Stimulated activated CD4-positive, alpha-beta T cell treated with anti-CD3 and anti-CD28 coated beads, TNF-alpha, amount 100 ng/mL, for 24 hours (primary cell): ENCODE data around the gene HOXC12.

Experiments
- DNase-seq, 3 experiments: peaks; one replicate each; pipeline ENCODE4 v3.0.0-alpha.2; 2020; ENCODE audit warnings: low read depth in 3 of 3

HOXC12 gene

GRCh38 chr12:53954694-53955035 is at the start of gene HOXC12:
Gene HOXC12, plus strand, starts transcription at chr12:53954903. Its CDS starts 27 bp downstream, at chr12:53954930.
- no peak for DNase-seq

DNA sequence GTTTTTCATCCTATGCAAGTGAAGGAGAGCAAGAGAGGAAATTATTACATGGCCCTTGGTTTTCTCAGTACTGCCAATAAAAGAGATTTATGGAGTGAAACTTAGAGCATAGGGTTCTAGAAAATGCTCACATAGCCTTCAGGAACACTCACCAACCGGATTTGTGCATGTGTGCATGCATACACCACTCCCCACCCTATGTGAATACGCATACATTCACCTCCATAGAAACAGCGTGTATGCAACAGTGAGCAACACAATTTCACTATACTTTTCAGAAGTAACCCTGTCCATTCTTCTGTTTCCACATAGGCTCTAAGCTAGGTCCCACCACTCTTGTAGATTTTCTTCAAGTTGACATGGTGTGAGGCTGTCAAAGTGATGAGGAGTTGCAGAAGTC is 47.6 kb upstream of the HOXC12 start:
- DNase-seq = no peak

- DNase-seq = no peak
Measured at GRCh38 chr12:53916788-53917655, 37.7 kb upstream of the HOXC12 start.

GRCh38 chr12:53924521-53925405 is 29.9 kb upstream of the HOXC12 start:
- no peak for DNase-seq

DNA sequence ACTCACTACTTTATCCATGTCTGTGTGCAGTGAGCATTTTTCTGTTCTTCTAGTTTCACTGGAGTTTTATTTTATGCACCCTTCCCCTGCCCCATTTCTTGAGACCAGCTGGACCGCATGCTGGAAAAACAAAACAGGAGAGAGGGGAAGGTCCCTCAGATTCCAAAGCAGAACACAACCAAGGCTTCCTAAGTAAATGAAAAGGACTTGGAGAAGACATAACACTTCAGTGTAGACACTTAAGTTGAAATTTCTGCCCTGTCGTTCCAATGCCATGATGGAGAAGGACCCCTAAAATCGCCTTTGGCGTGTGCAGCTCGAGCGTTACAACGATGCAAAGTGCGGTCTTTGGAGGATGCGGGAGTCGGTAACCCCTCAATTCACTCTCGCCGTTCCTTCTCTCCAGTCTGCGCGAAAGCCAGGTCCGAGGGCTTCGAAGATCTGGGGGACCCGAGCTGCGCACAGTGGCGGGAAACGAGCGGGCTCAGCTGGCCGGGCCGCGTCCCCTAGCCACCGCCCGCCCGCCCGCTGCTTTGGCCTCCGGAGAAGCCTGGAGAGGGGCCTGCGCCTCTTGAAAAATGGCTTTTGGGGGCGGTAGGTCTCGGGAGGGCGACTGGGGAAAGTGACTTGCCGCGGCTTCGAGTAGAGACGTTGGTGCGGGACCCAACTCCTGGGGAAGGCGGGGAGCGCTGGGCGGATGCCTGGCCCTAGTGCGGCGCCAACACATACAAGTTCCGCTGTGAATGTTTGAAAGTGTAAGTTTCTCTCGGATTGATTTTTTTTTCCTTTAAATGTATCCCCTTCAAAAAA is 27.3 kb upstream of the HOXC12 start:
- DNase-seq = no peak

DNA sequence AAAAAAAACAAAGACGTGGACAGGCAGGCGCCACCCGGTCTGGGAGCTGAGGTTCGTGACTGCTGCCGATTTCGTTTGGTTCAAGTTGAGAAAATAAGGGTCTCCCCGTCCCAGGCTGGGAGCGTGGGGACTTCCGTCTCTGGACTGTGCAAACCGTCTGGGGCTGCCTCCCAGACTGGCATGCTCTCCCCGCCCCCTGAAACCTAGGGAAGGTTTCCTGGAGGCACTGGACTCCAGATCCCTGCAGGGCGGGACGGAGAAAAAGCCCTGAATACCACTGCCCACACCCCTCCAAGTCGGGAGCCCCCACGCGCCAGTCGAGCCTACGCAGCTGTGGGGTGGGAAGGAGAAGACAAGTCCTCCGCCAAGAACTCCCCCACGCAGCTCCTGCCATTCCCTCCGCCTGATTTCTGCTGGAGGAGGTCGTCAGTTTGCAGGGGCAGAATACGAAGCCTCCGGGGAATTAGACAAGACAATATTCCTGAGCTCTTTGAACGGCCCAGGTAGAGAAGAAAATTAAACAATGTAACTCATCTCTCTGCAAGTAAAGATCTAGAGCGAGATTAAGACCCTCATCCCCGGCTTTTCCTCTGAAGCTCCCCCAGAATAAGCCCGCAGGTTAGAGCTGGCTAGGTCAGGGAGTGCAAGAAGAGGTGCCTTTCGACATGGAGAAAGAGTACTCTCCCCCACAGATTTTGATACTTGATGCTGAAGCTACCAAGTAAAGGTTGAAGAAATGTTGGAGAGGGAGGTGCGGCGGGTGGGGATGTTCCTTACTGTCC is 26.5 kb upstream of the HOXC12 start:
- DNase-seq = no peak

GRCh38 chr12:53929527-53929926 is 25.2 kb upstream of the HOXC12 start:
- no peak for DNase-seq

DNA sequence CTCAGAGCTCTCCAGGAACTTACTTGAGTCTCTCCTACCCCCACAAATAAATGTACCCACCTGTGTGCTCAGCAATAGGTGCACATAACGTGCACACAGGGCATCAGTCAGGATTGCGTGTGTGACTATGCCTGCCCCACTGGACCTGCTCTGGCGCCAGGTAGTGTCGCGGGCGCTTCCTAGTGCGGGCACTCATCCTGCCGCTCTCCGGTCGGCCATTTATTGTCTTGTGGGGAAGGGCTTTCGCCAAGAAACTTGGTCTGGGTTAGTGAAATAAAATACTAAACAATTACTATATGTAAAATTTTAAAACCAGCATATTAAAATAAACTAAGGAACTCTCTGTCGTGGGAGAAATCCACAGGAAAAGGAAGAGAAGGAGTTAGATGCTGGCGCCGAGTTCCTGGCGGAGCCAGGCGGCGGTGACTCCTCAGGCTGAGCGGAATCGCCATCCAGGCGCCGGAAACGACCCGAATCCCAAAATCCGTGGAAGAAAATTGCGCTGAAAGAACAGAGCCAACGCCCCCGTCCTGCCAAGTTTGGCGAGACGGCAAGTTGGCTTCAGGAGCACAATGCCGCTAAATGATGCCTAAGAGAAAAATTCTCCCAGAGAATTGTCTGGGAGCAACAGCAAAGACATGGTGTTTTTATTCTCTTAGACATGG is 24.0 kb upstream of the HOXC12 start:
- no peak for DNase-seq

- no peak for DNase-seq
Measured at GRCh38 chr12:53931844-53932581, 22.7 kb upstream of the HOXC12 start.

DNA sequence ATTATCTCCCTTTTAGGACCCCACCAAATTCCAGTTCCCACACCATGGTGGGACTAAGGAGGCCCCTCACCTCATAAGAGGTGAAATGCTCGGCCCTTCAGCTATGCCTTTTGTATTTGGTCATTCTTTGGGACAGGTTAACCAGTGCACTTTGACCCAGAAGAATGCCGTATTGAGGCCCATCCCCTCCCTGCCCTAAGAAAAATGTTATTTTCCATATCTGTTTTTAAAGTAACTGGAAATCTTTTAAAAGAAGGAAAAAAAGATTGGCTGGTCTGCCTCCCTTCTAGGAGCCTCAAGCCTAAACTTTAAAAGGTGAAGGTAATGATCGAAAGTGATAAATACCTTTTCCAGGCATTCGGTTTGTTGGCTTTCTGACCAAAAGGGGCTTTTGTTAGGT is 21.8 kb upstream of the HOXC12 start:
- no peak for DNase-seq

GRCh38 chr12:53935383-53936341 is 19.0 kb upstream of the HOXC12 start:
- DNase-seq = no peak

DNA sequence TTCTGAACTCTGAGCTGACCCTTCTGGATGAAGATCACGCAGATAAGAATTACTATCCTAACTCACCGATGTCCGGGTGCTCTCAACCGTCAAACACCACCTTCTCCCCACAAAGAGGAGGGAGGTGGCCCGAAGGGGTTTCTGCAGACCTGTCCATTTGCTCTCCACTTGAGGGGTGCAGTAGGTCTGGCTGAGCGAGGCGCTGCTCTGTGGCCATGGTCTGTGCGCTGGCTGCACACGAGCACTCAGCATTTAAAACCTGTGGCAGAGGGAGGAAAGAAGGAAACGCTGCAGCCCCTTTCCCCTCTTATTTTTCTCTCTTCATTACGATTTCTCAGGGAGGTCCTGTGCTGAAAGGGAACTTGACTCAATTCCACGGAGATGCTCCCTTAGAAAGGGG is 17.6 kb upstream of the HOXC12 start:
- DNase-seq = no peak

GRCh38 chr12:53937596-53938325 is 16.9 kb upstream of the HOXC12 start:
- DNase-seq = no peak

GRCh38 chr12:53938326-53939140 is 16.2 kb upstream of the HOXC12 start, which contains the start of gene HOXC13:
Gene HOXC13, plus strand, starts transcription at chr12:53938831. Its CDS starts 76 bp downstream, at chr12:53938907.
- DNase-seq = peak in 2 of 3 experiments; percentile 18 to 67

DNA sequence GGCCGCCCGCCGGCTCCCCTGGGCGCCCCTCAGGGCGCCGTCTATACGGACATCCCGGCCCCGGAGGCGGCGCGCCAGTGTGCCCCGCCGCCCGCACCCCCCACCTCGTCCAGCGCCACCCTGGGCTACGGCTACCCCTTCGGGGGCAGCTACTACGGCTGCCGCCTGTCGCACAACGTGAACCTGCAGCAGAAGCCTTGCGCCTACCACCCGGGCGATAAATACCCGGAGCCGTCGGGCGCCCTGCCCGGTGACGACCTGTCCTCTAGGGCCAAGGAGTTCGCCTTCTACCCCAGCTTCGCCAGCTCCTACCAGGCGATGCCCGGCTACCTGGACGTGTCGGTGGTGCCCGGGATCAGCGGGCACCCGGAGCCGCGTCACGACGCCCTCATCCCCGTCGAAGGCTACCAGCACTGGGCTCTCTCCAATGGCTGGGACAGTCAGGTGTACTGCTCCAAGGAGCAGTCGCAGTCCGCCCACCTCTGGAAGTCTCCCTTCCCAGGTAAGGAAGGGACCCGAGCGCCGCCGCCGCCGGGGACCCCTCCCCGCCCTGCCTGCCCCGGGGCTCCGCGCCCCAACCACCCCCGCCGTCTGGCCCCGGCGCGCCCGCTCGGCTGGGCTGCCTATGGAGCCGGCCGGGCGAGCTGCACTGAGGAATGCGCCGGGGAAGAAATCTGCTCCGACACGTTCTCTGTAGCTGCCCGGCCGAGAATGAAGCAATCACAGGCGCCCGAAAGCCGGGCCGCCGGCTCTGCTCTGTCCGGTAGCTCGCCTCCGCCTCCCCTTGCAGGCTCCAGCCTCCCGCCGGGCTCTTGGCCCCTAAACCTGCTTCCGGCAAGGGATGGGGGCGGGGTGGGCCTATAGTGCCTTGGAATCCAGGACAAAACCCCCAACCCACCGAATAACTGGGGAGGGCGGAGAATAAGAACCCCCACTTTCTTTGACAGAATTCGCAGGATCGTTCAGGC is 15.3 kb upstream of the HOXC12 start:
- DNase-seq = no peak
